OCI-M2 (cell line): ENCODE data around the gene USHBP1.

Experiments used
- DNase-seq: peaks from one replicate; lab custom pipeline; 2025; ENCODE audit not compliant: unreplicated experiment; lab: John Stamatoyannopoulos, UW

USHBP1 gene

GRCh38 chr19:17264641-17264979 lies at the start of gene USHBP1:
Gene USHBP1, minus strand, starts transcription at chr19:17264745. Its CDS starts 446 bp downstream, at chr19:17264299.
- no peak for DNase-seq

- no peak for DNase-seq
Measured at GRCh38 chr19:17314007-17314593, 49.6 kb upstream of the USHBP1 start.

- DNase-seq = no peak
Measured at GRCh38 chr19:17312189-17313113, 47.9 kb upstream of the USHBP1 start.

- no peak for DNase-seq
Measured at GRCh38 chr19:17311455-17312188, 47.1 kb upstream of the USHBP1 start.

GRCh38 chr19:17309965-17310461 lies 45.5 kb upstream of the USHBP1 start:
- no peak for DNase-seq

- peak; percentile 100 for DNase-seq
Measured at GRCh38 chr19:17309198-17309964, 44.8 kb upstream of the USHBP1 start, which contains the start of gene DDA1. Gene DDA1, plus strand, starts transcription at chr19:17309563. Its CDS starts 92 bp downstream, at chr19:17309655.

GRCh38 chr19:17307876-17308377 lies 43.4 kb upstream of the USHBP1 start:
- DNase-seq = no peak

GRCh38 chr19:17306285-17306714 lies 41.8 kb upstream of the USHBP1 start:
- DNase-seq = peak; percentile 79

GRCh38 chr19:17305517-17306284 lies 41.2 kb upstream of the USHBP1 start, which contains the start of gene MRPL34:
Gene MRPL34, plus strand, starts transcription at chr19:17305872. Its CDS starts 21 bp downstream, at chr19:17305893.
- DNase-seq = peak; percentile 99

GRCh38 chr19:17305216-17305516 lies 40.6 kb upstream of the USHBP1 start:
- DNase-seq = no peak

GRCh38 chr19:17304386-17305215 lies 40.1 kb upstream of the USHBP1 start:
- DNase-seq = no peak

- no peak for DNase-seq
Measured at GRCh38 chr19:17303940-17304267, 39.4 kb upstream of the USHBP1 start.

- DNase-seq = no peak
Measured at GRCh38 chr19:17303167-17303939, 38.8 kb upstream of the USHBP1 start, which contains the start of gene ABHD8. Gene ABHD8, minus strand, starts transcription at chr19:17303425. Its CDS starts 1,809 bp downstream, at chr19:17301616.

GRCh38 chr19:17302391-17303166 lies 38.0 kb upstream of the USHBP1 start:
- no peak for DNase-seq

- DNase-seq = no peak
Measured at GRCh38 chr19:17300992-17301619, 36.6 kb upstream of the USHBP1 start.

GRCh38 chr19:17296976-17297375 lies 32.4 kb upstream of the USHBP1 start:
- DNase-seq = no peak

- no peak for DNase-seq
Measured at GRCh38 chr19:17296273-17296672, 31.7 kb upstream of the USHBP1 start.
